ENCODE data around the gene NALCN. TPM values are rescaled to one million over a fixed set of nuclear protein-coding genes. Genes with fewer than 3 reads are reported as not detected.

NALCN gene
- polyA plus RNA-seq, 1 donor: 1.6 TPM

- DNase-seq: peak; percentile 6
Observed at GRCh38 chr13:101415358-101416174, 742 bp downstream of the NALCN start.

DNA sequence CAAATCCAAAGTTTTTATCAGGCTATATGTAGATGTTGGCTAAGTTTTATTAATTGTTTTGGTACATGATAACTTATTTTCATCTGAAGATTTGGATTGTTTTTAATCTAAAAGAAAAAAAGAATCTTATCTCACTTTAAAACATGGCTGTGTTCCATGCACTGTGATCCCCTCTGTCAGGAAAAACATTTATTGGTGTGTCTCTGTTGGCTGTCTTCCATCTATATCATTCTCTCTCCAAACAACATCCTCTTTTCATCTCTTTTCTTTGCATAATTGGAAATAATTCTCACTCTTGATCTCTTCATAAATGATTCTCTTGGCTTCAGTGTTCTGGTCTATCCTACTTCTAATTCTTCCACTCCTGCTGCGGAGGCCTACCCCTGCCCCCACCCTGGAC is 4.2 kb downstream of the NALCN start:
- DNase-seq: no peak

DNA sequence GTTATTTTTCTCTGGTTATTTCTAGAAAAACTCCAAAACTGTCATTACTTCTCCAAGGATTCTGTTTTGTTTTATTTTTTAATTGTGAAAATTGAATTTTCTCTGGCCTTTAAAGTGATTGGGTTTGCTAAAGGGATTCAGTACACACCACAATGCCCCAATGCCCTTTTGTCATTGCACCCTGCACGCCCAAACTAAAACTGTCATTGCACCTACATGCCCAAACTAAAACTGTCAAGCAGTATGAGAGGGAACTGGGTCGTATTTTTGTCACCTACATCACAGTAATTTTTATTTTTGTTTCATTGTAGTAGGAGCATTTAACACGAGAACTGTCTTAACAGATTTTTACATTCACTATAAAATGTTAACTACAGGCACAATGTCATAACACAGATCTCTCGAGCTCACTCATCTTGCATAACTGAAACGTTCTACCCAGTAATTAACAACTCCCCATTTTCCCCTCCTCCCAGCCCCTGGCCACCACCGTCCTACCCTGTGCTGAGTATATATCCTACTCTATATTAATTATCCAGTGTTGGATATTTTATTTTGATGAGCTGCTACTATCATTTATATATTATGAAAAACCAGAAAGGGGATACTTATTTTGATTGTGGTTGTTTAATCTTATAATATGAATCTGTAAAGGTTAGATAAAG is 7.2 kb downstream of the NALCN start:
- DNase-seq: no peak

DNA sequence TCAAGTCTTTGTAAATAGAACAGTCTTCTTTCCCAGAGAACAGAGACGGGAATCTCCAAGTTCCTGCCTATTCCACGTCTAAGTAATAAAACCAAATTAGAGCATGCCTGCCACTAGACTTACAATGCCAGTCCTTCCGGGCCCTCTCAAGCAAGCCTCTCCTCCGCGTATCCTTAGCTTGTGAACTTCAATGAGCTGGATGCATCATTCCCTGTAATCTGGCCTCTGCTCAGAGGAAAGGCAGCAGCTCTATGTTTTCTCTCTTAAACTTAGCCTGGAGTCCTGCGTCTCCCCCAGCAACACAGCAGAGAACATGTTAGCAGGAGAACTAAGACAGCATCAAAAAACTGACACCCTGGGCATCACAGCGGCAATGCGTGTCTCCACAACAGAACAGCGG is 8.2 kb downstream of the NALCN start:
- no peak for DNase-seq

- DNase-seq: no peak
Observed at GRCh38 chr13:101406791-101407190, 9.5 kb downstream of the NALCN start.

DNA sequence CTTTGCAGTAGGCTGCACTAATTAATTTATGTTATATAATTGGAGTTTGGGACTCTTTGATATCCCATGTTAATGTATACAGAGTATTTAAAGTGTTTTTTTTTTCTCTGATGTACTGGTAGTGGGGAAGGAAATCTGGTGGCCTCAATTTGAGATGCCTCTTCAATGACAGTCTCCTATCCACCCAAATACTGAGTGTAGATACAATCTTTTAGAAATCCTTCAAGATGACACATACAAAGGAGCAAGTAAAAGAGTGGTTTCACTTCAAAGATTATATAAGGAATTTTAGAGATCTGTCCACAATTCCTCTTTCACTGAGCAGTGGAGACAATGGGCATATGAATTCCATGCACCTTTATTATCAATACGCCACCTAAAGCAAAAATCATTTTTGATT is 15.1 kb downstream of the NALCN start:
- no peak for DNase-seq

DNA sequence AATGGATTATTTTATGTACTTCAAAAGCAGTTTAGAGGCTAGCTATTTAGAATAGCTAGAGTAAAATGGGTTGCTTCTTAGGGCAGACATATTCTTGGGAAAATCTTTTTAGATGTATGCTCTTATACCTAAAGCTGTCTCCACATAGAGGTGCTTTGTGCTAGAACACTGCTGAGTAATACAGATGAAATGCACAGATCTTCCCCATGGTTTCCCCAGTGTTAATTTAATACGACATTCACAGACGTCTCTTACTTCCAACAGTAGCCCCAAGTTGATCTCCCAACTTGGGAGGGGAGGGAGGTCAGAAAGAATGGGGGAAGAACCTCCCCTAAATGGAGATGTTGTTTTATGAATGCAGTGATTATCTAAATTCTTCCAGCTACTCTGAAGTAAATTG is 16.9 kb downstream of the NALCN start:
- no peak for DNase-seq

GRCh38 chr13:101398920-101399319 is 17.4 kb downstream of the NALCN start:
- no peak for DNase-seq

DNA sequence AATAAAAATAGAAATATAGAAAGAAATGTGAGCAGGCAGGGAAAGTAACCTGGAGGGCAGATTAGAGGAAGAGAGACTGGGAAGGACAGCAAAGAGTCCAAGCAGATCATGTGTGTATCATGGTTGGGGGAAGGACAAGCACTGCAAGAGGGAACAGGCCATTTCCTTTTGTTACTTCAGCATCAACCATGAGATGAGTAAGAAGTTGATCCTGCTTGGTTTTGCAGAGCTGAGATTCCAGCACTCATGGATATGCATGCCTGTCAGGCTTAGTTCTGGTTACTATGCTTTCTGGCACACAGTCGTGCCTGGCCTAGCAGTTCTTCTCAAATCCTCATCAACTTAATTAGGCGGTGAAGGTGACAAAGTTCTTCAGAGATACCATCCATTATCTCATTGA is 18.1 kb downstream of the NALCN start:
- DNase-seq: no peak

GRCh38 chr13:101397742-101398141 is 18.6 kb downstream of the NALCN start:
- no peak for DNase-seq

- no peak for DNase-seq
Observed at GRCh38 chr13:101394605-101395004, 21.7 kb downstream of the NALCN start.

DNA sequence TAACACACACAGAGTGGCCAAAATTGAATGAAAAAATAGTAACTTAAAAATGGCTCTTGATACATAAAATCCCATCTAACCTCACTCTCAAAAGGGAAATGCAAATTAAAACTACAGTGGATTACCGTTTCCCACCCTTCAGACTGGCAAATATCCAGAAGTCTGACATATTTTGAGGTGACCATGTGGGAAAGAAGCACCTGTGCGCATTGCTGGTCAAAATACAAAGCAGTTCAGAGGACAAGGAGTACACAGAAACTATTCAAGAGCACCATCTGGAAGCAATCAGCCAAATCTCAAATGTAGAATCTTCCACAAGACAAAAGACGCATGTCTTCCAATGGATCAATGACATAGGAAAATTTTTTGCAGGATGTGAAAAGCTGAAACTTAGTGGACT is 23.2 kb downstream of the NALCN start:
- DNase-seq: no peak

- DNase-seq: no peak
Observed at GRCh38 chr13:101390461-101390860, 25.8 kb downstream of the NALCN start.

DNA sequence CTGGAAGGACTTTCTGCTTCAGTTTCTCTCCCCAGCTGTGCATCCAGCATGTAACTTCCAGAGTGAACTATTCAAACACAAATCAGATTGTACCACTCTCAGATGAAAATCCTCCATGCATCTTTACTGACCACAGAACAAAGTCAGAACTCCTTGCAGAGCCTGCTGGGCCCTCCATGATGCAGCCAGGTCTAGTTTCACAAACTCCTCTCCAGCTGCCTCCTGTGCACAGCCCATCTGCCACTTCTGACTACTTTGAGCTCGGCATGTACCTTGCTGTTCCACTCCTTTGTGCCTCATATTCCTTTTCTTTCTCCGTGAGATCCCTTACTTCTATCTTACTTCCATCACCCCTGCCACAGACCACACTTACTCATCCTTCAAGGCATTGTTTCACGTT is 31.4 kb downstream of the NALCN start:
- DNase-seq: no peak

DNA sequence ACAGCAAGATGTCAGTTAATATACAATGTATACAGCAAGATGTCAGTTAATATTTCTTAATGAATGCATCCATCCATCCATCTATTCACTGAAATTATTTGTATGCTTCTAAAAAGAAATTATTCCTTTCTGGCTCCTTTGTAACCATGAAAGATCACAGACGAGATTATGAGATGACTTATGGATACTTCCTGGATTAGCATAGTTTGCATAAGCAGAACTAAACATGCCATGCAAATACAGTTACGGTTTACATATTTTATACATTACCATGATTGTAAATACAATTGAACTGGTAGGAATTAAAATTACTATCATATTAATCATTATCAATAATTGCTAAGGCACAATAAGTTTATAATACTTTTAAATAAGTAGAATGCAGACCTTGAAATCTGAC is 32.7 kb downstream of the NALCN start:
- DNase-seq: no peak

DNA sequence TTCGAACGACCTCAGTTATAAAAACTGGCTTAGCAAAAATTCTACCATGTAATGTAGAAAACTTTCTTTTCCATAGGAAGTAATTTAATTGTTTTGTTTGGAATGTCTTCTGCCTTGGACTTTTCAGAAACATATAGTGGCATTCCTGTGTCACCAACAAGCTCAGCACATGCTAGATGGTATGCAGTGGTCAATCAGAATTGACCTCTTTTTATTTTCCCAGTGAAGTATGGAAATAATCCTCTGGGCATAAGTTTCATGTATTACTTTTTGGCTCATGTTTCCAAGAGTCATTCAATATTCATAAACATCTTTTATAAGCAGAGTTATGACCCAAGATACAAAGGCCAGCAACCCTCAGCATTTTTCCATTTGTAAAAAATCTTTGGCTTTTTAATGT is 33.6 kb downstream of the NALCN start:
- no peak for DNase-seq

- DNase-seq: no peak
Observed at GRCh38 chr13:101382086-101382485, 34.2 kb downstream of the NALCN start.

GRCh38 chr13:101360525-101360924 is 55.8 kb downstream of the NALCN start:
- no peak for DNase-seq

GRCh38 chr13:101354895-101355294 is 61.4 kb downstream of the NALCN start:
- no peak for DNase-seq

- DNase-seq: no peak
Observed at GRCh38 chr13:101346942-101347728, 69.2 kb downstream of the NALCN start.

GRCh38 chr13:101346161-101346560 is 70.1 kb downstream of the NALCN start:
- DNase-seq: no peak

- DNase-seq: no peak
Observed at GRCh38 chr13:101343128-101343787, 73.0 kb downstream of the NALCN start.

DNA sequence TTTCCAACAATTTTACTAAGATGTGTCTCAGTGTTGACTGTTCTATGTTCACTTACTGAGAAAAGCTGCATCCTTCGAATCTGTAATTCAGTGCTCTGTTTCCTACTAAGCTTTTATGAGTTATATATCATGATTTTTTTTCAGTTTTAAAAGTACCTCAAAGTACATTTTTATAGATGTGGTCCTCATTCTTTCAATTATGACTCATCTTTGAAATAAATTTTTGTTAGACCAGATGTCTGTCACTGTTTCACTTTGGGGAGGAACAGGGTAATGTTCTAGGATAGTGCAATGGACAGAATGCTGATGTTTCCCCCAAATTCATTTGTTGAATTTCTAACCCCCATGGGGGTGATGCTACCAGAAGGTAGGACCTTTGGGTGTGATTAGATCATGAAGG is 74.8 kb downstream of the NALCN start:
- no peak for DNase-seq

Data from left kidney (tissue), 2 donors.